Stimulated activated CD4-positive, alpha-beta T cell treated with anti-CD3 and anti-CD28 coated beads, Interleukin-2, amount 100 ng/mL, for 4 hours (primary cell): ENCODE data around the gene PPP2R1A.
"Not testable (repeated sequence)": the region's sequence is repeated elsewhere in the genome, so short reads cannot be mapped to it uniquely, and the experiment has no call there.

Source experiments
- DNase-seq: peaks from one replicate; pipeline ENCODE4 v3.0.0-alpha.2; 2020; ENCODE audit warnings: low read depth

Gene PPP2R1A

GRCh38 chr19:52200755-52201391, 11.0 kb downstream of the PPP2R1A start:
- DNase-seq, result not testable (repeated sequence)

GRCh38 chr19:52206481-52206880, 16.6 kb downstream of the PPP2R1A start:
- DNase-seq, result no peak

- DNase-seq, result no peak
These were observed 21.4 kb downstream of the PPP2R1A start for GRCh38 chr19:52211203-52211602.

- no peak for DNase-seq
These were observed 22.2 kb downstream of the PPP2R1A start for GRCh38 chr19:52211926-52212571.

- no peak for DNase-seq
These were observed 22.9 kb downstream of the PPP2R1A start for GRCh38 chr19:52212572-52213255.

- DNase-seq, result no peak
These were observed 24.4 kb downstream of the PPP2R1A start for GRCh38 chr19:52214241-52214640.

- DNase-seq, result no peak
These were observed 26.5 kb downstream of the PPP2R1A start for GRCh38 chr19:52216401-52216800.

- DNase-seq, result no peak
These were observed 27.7 kb downstream of the PPP2R1A start for GRCh38 chr19:52217576-52217975.

GRCh38 chr19:52219611-52220010, 29.8 kb downstream of the PPP2R1A start:
- DNase-seq, result no peak

GRCh38 chr19:52221031-52221430, 31.2 kb downstream of the PPP2R1A start:
- no peak for DNase-seq

- DNase-seq, result no peak
These were observed 32.1 kb downstream of the PPP2R1A start for GRCh38 chr19:52221831-52222375.

- DNase-seq, result no peak
These were observed 34.4 kb downstream of the PPP2R1A start for GRCh38 chr19:52224211-52224610.

- DNase-seq, result no peak
These were observed 36.8 kb downstream of the PPP2R1A start for GRCh38 chr19:52226652-52227051.

GRCh38 chr19:52227196-52227940, 37.5 kb downstream of the PPP2R1A start:
- no peak for DNase-seq

GRCh38 chr19:52227980-52228379, 38.1 kb downstream of the PPP2R1A start:
- DNase-seq, result no peak

- DNase-seq, result no peak
These were observed 39.7 kb downstream of the PPP2R1A start for GRCh38 chr19:52229524-52229923.

GRCh38 chr19:52230685-52231084, 40.8 kb downstream of the PPP2R1A start:
- no peak for DNase-seq

GRCh38 chr19:52231154-52231910, 41.5 kb downstream of the PPP2R1A start:
- DNase-seq, result no peak

- no peak for DNase-seq
These were observed 44.6 kb downstream of the PPP2R1A start for GRCh38 chr19:52234406-52234805.

- DNase-seq, result no peak
These were observed 47.3 kb downstream of the PPP2R1A start for GRCh38 chr19:52237197-52237596.

GRCh38 chr19:52237771-52238400, 48.0 kb downstream of the PPP2R1A start:
- peak; percentile 35 for DNase-seq
